Astrocyte (in vitro differentiated cells and primary cell): Measurements from ENCODE around the gene FADS6.

Experiments
- CTCF ChIP-seq: IDR thresholded peaks from 2 replicates; pipeline ENCODE4 v1.5.1; 2011; ENCODE audit warnings: low read depth, mild to moderate bottlenecking, inconsistent platforms, low read length, moderate library complexity; ENCODE audit not compliant: insufficient read depth
- EZH2 ChIP-seq: IDR thresholded peaks from 2 replicates; pipeline ENCODE4 v1.6.1; 2012; ENCODE audit warnings: mild to moderate bottlenecking, low read length, inconsistent platforms; ENCODE audit not compliant: insufficient read depth

GRCh38 chr17:74862919-74863318 lies 30.5 kb downstream of the FADS6 start:
- no peak for TF ChIP-seq CTCF
- TF ChIP-seq EZH2: no peak
